HepG2 (cell line): ENCODE results near the gene GATAD2B. TPM values are rescaled to one million over a fixed set of nuclear protein-coding genes. Genes with fewer than 3 reads are reported as not detected.

Experiments
- SMC3 ChIP-seq: IDR thresholded peaks from 2 replicates; pipeline ENCODE4 v1.6.1; 2011; ENCODE audit warnings: low read length, improper control_type of control experiment
- ZFP1 ChIP-seq: IDR thresholded peaks from 2 replicates; pipeline ENCODE4 v1.6.1; 2016
- ZMYM3 ChIP-seq: sonication (generic); formaldehyde crosslinking; IDR thresholded peaks from 2 replicates; pipeline ENCODE4 v1.5.1; 2020; ENCODE audit warnings: mild to moderate bottlenecking, missing genetic modification reagents
- ZNF12 ChIP-seq: sonication (generic); formaldehyde crosslinking; IDR thresholded peaks from 2 replicates; pipeline ENCODE4 v1.5.0; 2020; ENCODE audit warnings: missing genetic modification reagents
- polyA plus RNA-seq, 8 experiments: library from polyadenylated mRNA; depleted of rRNA in 3 of 8; stranded (reverse) in 7 of 8; unstranded in 1 of 8; fragments of >200 nt; fragmentation: Illumina TruSeq in 4 of 8; extraction: Trizol in 4 of 8; gene quantifications; 2 replicates each; pipeline versions ENCODE4 v1.2.1 to v1.2.3, GENCODE V29; 2011 to 2016; ENCODE audit warnings: low read depth in 4 of 8, missing spikeins in 1 of 8, mixed read lengths in 1 of 8; ENCODE audit not compliant: insufficient read depth in 1 of 8
- total RNA-seq, 5 experiments: library from RNA; depleted of rRNA; stranded (reverse); fragments of >200 nt; fragmentation: Illumina TruSeq; extraction: Trizol; gene quantifications; 2 replicates each; pipeline ENCODE4 v1.2.3, GENCODE V29; 2016; ENCODE audit warnings: low read depth in 1 of 5
- TF ChIP-seq, protein P1 (sequence below), 2 experiments: fragments of 450-650 bp in 1 of 2; sonication (generic) in 1 of 2; formaldehyde crosslinking in 1 of 2; IDR thresholded peaks; 2 replicates each; pipeline versions ENCODE4 v1.6.1 to v1.8.0; 2016 to 2022; ENCODE audit warnings: antibody characterized with exemption in 1 of 2, mild to moderate bottlenecking in 1 of 2, missing genetic modification reagents in 1 of 2
- TF ChIP-seq, protein P2 (sequence below): sonication (generic); formaldehyde crosslinking; IDR thresholded peaks from 2 replicates; pipeline ENCODE4 v1.5.0; 2020; ENCODE audit warnings: mild to moderate bottlenecking, missing genetic modification reagents, borderline replicate concordance

Gene GATAD2B
- total and polyA plus RNA-seq, 2 of the 13 experiments (the other 11 are each of a cell fraction or from before 2014, with no cell fraction given), result 3.2 to 5.2 TPM

DNA sequence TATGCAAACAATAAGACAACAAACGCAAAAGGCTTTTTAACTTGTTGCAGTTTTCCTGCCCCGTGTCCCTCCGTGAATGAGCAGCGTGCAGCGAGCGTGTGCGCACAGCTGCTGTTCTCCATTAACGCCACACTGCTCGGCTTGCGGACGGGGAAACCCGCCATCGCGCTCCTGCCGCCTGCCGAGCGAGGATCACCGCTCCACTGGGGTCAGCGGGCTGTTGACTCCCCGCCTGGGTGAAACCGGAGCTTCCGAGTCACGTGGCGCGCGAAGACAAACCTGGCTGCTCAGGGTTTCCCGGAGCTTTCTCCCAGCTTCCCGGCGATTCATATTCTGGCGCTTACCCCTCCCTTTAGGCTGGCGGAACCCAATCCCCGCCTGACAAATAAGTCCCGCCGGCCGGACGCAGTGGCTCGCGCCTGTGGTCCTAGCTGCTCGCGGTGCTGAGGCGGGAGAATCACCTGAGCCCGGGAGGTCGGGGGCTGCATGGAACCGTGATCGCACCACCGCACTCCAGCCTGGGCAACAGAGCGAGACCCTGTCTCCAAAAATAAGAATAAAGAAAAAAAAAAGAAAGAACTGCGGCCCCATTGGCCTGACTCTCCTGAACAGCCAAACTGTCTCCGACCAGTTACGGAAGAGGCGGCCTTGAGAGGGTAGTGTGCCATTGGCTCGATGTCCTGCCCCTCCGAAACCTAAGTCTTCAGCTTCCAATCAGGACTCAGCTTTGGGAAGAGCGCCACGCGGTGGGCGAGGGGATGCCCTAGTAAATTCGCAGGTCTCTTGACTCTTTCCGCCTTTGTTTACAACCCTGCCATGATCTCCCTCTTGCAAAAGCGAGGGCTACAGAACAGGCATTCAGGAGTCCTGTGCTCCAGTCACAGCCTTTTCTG lies 44.6 kb upstream of the GATAD2B start, which contains the start of gene CREB3L4 (continued):
- TF ChIP-seq, protein P1, sequence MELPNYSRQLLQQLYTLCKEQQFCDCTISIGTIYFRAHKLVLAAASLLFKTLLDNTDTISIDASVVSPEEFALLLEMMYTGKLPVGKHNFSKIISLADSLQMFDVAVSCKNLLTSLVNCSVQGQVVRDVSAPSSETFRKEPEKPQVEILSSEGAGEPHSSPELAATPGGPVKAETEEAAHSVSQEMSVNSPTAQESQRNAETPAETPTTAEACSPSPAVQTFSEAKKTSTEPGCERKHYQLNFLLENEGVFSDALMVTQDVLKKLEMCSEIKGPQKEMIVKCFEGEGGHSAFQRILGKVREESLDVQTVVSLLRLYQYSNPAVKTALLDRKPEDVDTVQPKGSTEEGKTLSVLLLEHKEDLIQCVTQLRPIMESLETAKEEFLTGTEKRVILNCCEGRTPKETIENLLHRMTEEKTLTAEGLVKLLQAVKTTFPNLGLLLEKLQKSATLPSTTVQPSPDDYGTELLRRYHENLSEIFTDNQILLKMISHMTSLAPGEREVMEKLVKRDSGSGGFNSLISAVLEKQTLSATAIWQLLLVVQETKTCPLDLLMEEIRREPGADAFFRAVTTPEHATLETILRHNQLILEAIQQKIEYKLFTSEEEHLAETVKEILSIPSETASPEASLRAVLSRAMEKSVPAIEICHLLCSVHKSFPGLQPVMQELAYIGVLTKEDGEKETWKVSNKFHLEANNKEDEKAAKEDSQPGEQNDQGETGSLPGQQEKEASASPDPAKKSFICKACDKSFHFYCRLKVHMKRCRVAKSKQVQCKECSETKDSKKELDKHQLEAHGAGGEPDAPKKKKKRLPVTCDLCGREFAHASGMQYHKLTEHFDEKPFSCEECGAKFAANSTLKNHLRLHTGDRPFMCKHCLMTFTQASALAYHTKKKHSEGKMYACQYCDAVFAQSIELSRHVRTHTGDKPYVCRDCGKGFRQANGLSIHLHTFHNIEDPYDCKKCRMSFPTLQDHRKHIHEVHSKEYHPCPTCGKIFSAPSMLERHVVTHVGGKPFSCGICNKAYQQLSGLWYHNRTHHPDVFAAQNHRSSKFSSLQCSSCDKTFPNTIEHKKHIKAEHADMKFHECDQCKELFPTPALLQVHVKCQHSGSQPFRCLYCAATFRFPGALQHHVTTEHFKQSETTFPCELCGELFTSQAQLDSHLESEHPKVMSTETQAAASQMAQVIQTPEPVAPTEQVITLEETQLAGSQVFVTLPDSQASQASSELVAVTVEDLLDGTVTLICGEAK (IDR thresholded peaks at IDR 0.05), result no peak
- TF ChIP-seq, protein P1 (CRISPR knock-in tag; IDR thresholded peaks at IDR 0.05), result peak; percentile 83
- TF ChIP-seq ZMYM3 (peak; percentile 90), ZFP1 (CRISPR knock-in tag) (no peak; the same call in 1 of the 2 replicates), SMC3 (no peak), ZNF12 (CRISPR knock-in tag) (no peak)
- TF ChIP-seq, protein P2, sequence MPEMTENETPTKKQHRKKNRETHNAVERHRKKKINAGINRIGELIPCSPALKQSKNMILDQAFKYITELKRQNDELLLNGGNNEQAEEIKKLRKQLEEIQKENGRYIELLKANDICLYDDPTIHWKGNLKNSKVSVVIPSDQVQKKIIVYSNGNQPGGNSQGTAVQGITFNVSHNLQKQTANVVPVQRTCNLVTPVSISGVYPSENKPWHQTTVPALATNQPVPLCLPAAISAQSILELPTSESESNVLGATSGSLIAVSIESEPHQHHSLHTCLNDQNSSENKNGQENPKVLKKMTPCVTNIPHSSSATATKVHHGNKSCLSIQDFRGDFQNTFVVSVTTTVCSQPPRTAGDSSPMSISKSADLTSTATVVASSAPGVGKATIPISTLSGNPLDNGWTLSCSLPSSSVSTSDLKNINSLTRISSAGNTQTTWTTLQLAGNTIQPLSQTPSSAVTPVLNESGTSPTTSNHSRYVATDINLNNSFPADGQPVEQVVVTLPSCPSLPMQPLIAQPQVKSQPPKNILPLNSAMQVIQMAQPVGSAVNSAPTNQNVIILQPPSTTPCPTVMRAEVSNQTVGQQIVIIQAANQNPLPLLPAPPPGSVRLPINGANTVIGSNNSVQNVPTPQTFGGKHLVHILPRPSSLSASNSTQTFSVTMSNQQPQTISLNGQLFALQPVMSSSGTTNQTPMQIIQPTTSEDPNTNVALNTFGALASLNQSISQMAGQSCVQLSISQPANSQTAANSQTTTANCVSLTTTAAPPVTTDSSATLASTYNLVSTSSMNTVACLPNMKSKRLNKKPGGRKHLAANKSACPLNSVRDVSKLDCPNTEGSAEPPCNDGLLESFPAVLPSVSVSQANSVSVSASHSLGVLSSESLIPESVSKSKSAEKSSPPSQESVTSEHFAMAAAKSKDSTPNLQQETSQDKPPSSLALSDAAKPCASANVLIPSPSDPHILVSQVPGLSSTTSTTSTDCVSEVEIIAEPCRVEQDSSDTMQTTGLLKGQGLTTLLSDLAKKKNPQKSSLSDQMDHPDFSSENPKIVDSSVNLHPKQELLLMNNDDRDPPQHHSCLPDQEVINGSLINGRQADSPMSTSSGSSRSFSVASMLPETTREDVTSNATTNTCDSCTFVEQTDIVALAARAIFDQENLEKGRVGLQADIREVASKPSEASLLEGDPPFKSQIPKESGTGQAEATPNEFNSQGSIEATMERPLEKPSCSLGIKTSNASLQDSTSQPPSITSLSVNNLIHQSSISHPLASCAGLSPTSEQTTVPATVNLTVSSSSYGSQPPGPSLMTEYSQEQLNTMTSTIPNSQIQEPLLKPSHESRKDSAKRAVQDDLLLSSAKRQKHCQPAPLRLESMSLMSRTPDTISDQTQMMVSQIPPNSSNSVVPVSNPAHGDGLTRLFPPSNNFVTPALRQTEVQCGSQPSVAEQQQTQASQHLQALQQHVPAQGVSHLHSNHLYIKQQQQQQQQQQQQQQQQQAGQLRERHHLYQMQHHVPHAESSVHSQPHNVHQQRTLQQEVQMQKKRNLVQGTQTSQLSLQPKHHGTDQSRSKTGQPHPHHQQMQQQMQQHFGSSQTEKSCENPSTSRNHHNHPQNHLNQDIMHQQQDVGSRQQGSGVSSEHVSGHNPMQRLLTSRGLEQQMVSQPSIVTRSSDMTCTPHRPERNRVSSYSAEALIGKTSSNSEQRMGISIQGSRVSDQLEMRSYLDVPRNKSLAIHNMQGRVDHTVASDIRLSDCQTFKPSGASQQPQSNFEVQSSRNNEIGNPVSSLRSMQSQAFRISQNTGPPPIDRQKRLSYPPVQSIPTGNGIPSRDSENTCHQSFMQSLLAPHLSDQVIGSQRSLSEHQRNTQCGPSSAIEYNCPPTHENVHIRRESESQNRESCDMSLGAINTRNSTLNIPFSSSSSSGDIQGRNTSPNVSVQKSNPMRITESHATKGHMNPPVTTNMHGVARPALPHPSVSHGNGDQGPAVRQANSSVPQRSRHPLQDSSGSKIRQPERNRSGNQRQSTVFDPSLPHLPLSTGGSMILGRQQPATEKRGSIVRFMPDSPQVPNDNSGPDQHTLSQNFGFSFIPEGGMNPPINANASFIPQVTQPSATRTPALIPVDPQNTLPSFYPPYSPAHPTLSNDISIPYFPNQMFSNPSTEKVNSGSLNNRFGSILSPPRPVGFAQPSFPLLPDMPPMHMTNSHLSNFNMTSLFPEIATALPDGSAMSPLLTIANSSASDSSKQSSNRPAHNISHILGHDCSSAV (CRISPR knock-in tag), result no peak
